Right lobe of liver (tissue), 6 donors: Measurements from ENCODE around the gene LRRC8B. TPM values are rescaled to one million over a fixed set of nuclear protein-coding genes. Genes with fewer than 3 reads are reported as not detected.

Experiments
- ATAC-seq, 4 donors: fragments of 200-7000 bp; cut with Tn5 transposase; one replicate each; pipeline ENCODE4 v1.9.1; 2020; ENCODE audit warnings: mild to moderate bottlenecking in 4 of 4, moderate library complexity in 4 of 4
- DNase-seq, 3 donors: peaks; one replicate each; pipeline ENCODE4 v3.0.0-alpha.2; 2020
- H3K27ac ChIP-seq, 3 donors: fragments of 200-600 bp; one replicate each; pipeline ENCODE4 v1.8.0; 2022
- H3K27me3 ChIP-seq, 2 donors: fragments of 200-600 bp; one replicate each; pipeline ENCODE4 v1.8.0; 2022
- H3K36me3 ChIP-seq, 4 donors: fragments of 200-600 bp; sonication (generic) in 1 of 4; one replicate each; pipeline versions ENCODE4 v1.5.1 to v1.8.0; 2017 to 2022; ENCODE audit warnings: control low read depth in 1 of 4
- H3K4me1 ChIP-seq, 4 donors: fragments of 200-600 bp; sonication (generic) in 1 of 4; one replicate each; pipeline versions ENCODE4 v1.5.1 to v1.8.0; 2017 to 2022; ENCODE audit warnings: control low read depth in 1 of 4
- H3K4me3 ChIP-seq, 3 donors: fragments of 200-600 bp; one replicate each; pipeline ENCODE4 v1.8.0; 2022
- H3K9me3 ChIP-seq, 4 donors: fragments of 200-600 bp; sonication (generic) in 1 of 4; one replicate each; pipeline versions ENCODE4 v1.5.1 to v1.8.0; 2017 to 2022; ENCODE audit warnings: control low read depth in 1 of 4
- POLR2A ChIP-seq: fragments of 450-650 bp; IDR thresholded peaks from one replicate; pipeline ENCODE4 v1.6.1; 2017; ENCODE audit warnings: antibody characterized with exemption, mild to moderate bottlenecking
- WGBS: methylation state at CpG from one replicate; pipeline ENCODE4 v1.1.6; 2018; ENCODE audit warnings: low coverage, low lambda C conversion rate; ENCODE audit not compliant: insufficient coverage; ENCODE audit errors: missing lambda C conversion rate; 5-methylcytosine and 5-hydroxymethylcytosine counted together
- intact Hi-C, 2 donors: fragments of 100-400 bp; cut with DNase I; formaldehyde crosslinking; loops; one replicate each; pipeline versions ENCODE4 v1.11.2 to v1.14.1; 2022
- total RNA-seq, 6 experiments: library from RNA; depleted of rRNA in 2 of 6; stranded (reverse); fragments of >200 nt in 2 of 6; fragmentation: NEBNext Ultra II Directional in 3 of 6; extraction: Animal tissue kit (Norgen Biotek cat#: 25700) in 3 of 6; gene quantifications; one replicate each; pipeline versions ENCODE4 v1.1.0 to v1.2.4, GENCODE V29; 2016 to 2023
- TF ChIP-seq, protein P1 (sequence below), 4 donors: fragments of 200-600 bp in 3 of 4; fragments of 450-650 bp in 1 of 4; IDR thresholded peaks; one replicate each; pipeline versions ENCODE4 v1.5.1 to v1.8.0; 2016 to 2022; ENCODE audit warnings: antibody characterized with exemption in 4 of 4, mild to moderate bottlenecking in 2 of 4
- donor health status: DM: no; HTN: yes; CAD: no.
- donor health status: DM: no; HTN: no; CAD: no.
- donor health status: DM: no; HTN: no; CAD: no.
- donor health status: DM: no; HTN: yes; CAD: no.
- donor health status: DM: no; HTN: yes; CAD: no.

LRRC8B gene
- total RNA-seq, 6 experiments from 2014 or later, result 1.8 to 11.3 (median 4.7) TPM

- DNase-seq (no peak), ATAC-seq (no peak)
- TF ChIP-seq, protein P1, sequence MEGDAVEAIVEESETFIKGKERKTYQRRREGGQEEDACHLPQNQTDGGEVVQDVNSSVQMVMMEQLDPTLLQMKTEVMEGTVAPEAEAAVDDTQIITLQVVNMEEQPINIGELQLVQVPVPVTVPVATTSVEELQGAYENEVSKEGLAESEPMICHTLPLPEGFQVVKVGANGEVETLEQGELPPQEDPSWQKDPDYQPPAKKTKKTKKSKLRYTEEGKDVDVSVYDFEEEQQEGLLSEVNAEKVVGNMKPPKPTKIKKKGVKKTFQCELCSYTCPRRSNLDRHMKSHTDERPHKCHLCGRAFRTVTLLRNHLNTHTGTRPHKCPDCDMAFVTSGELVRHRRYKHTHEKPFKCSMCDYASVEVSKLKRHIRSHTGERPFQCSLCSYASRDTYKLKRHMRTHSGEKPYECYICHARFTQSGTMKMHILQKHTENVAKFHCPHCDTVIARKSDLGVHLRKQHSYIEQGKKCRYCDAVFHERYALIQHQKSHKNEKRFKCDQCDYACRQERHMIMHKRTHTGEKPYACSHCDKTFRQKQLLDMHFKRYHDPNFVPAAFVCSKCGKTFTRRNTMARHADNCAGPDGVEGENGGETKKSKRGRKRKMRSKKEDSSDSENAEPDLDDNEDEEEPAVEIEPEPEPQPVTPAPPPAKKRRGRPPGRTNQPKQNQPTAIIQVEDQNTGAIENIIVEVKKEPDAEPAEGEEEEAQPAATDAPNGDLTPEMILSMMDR (IDR thresholded peaks at IDR 0.05), result no peak
- TF ChIP-seq POLR2A, result no peak
- no peaks in the 10 kb centered on the region for H3K27me3 ChIP-seq
- no peak overlapping the region for H3K27ac ChIP-seq
- H3K4me3 ChIP-seq, result no peak overlapping the region
- H3K4me1 ChIP-seq, result peaks cover 0 to 30% (median 7%) of the 10 kb centered on the region in 4 donors
- intact Hi-C loops, result no loop called here
- H3K36me3 ChIP-seq, result no peaks in the 10 kb centered on the region
- no peaks in the 10 kb centered on the region for H3K9me3 ChIP-seq
- 89% methylated on average over 5 of the region's 5 CpGs for WGBS
These were observed 26.4 kb downstream of the LRRC8B start for GRCh38 chr1:89550995-89551394.

DNA sequence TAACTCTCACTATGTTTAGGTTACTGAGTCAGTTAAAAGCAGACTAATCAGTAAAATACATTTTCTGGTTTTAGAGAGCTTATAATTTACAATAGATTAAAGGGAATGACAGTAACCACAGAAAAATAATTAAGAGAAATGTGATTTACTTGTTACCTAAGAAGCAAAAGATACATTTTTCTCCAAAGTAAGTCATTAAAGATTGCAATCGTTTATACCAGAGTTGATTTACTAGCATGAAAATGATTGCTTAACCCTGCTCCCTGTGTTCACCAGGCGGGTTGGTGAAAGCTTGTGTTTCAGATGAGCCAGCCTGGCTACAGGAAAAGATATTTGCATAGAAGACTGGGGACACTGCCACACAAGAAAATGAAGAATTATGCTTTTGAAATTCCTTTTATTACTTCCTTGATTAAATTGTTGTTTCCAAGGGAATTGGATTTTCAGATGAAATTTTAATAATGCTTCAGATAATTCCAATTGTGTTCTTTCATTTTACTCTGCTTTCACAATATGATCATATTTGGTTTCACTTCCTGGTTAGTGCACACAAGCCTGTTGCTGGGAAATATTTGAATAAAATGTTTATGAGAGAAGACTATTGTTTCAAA is 27.9 kb downstream of the LRRC8B start:
- H3K4me1 ChIP-seq, result peaks cover 0 to 39% (median 7%) of the 10 kb centered on the region in 4 donors
- no peaks in the 10 kb centered on the region for H3K36me3 ChIP-seq
- ATAC-seq (peak; percentile 77 to 88 (median 84)), DNase-seq (peak in 1 of 3 donors; percentile 63)
- H3K27ac ChIP-seq, result peak overlapping the region; percentile 66 to 70 (median 70)
- intact Hi-C loops, result no loop called here
- H3K27me3 ChIP-seq, result no peaks in the 10 kb centered on the region
- WGBS, result 4% methylated on average over 2 of the region's 2 CpGs
- TF ChIP-seq, protein P1 (IDR thresholded peaks at IDR 0.05), result no peak
- no peak for TF ChIP-seq POLR2A
- no peaks in the 10 kb centered on the region for H3K9me3 ChIP-seq
- peak overlapping the region in 2 of 3 donors; percentile 15 to 22 for H3K4me3 ChIP-seq

- TF ChIP-seq, protein P1 (IDR thresholded peaks at IDR 0.05), result no peak
- TF ChIP-seq POLR2A, result no peak
- intact Hi-C loops, result no loop called here
- Histone ChIP-seq H3K9me3 (no peaks in the 10 kb centered on the region), H3K36me3 (no peaks in the 10 kb centered on the region), H3K4me1 (peaks cover 0 to 34% (median 7%) of the 10 kb centered on the region in 4 donors), H3K27ac (peak overlapping the region; percentile 66 to 70 (median 70)), H3K4me3 (peak overlapping the region in 1 of 3 donors; percentile 22), H3K27me3 (no peaks in the 10 kb centered on the region)
- ATAC-seq, result peak; percentile 80 to 92 (median 88)
- WGBS, result 21% methylated on average over 1 of the region's 1 CpG
- DNase-seq, result peak in 1 of 3 donors; percentile 55
These were observed 28.5 kb downstream of the LRRC8B start for GRCh38 chr1:89553157-89553556.

- WGBS, result 30% methylated on average over 2 of the region's 2 CpGs
- ATAC-seq (peak in 1 of 4 donors; percentile 28), DNase-seq (no peak)
- Histone ChIP-seq H3K9me3 (no peaks in the 10 kb centered on the region), H3K27ac (no peak overlapping the region), H3K36me3 (no peaks in the 10 kb centered on the region), H3K4me1 (peaks cover 0 to 32% (median 7%) of the 10 kb centered on the region in 4 donors), H3K27me3 (no peaks in the 10 kb centered on the region), H3K4me3 (no peak overlapping the region)
- intact Hi-C loops, result no loop called here
- TF ChIP-seq POLR2A, result no peak
- TF ChIP-seq, protein P1 (IDR thresholded peaks at IDR 0.05), result no peak
These were observed 30.9 kb downstream of the LRRC8B start for GRCh38 chr1:89555550-89555949.
